ENCODE results near the gene OLFM2. TPM values are rescaled to one million over a fixed set of nuclear protein-coding genes. Genes with fewer than 3 reads are reported as not detected.

The OLFM2 gene
- polyA plus RNA-seq, 6 donors from 2014 or later = not detected

DNA sequence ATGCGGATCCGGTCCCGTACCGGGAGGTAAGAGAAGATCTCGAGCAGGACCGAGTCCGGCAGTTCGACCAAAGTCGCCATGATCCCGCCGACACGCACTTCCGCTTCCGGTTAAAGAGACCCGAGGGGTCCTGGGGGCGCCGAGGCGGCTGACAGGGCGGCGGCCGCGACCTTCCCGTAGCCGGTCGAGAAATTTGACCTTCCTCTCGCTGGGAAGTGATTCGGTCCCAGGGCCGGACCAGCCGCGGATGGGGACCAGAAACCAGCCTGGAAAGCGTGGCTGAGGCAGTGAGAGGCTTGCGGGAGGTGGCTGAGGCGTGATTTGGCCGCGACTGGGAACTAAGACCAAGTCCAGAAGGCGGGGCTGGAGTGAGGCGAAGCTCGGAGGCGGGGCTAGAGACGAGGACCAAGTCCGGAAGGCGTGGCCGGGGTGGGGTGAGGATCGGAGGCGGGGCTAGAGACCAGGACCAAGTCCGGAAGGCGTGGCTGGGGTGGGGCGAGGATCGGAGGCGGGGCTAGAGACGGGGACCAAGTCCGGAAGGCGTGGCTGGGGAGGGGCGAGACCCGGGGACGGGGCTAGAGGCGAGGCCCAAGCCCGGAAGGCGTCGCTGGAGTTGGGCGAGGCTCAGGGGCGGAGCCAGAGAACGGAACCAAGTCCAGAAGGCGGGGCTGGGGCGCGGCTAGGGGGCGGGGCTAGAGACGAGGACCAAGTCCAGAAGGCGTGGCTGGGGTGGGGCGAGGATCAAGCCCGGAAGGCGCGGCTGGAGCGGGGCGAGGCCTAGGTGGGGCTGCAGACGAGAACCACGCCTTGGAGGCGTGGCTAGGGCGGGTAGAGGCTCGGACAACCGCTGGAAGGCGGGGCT lies 117.3 kb downstream of the OLFM2 start, which contains the start of gene FBXL12:
TSS of gene FBXL12 (minus strand) at position 346 of the 862 bp plus-strand sequence. CDS start at position 80, 266 bp downstream.
- Mint-ChIP-seq H3K27ac (peak within 1 kb of the TSS; percentile 88 to 99 (median 94)), H3K4me1 (peaks cover 15 to 39% (median 31%) of the 10 kb centered on the region in 3 donors), H3K9me3 (peaks cover 0 to 17% (median 6%) of the 10 kb centered on the region in 7 donors), H3K36me3 (peaks cover 11 to 19% of the 10 kb centered on the region in 2 donors), H3K4me3 (peak within 1 kb of the TSS; percentile 84 to 97 (median 92)), H3K27me3 (no peaks in the 10 kb centered on the region)
- ATAC-seq (ENCODE audit: low read depth in 2 of 2) (peak; percentile 83 to 85), DNase-seq (peak; percentile 100)

DNA sequence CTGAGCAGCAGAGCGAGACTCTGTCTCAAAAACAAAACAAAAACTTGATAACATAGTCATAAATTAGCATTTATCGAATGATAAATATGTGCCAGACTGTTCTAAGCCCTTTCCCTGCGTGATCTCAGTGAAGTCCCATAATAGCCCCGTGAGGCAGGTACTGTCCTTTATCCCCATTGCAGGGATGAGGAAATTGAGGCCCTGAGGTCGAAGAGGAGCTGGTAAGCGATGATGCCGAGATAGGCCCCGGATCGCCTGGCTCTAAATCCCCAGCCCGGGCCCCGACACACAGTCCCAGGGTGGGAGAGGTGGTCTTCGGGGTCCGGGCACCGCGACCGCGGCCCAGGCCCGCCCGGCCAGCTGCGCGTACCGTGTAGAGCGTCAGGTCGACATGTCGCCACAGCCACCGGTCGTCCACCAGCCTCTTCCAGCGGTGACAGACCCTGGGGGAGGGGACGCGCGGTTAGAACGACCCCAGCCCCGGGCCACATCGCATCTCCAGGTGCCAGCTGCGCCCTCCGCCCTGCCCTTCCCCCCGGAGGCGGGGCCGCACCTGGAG lies 118.1 kb downstream of the OLFM2 start:
- Mint-ChIP-seq H3K9me3 (peaks cover 0 to 19% (median 6%) of the 10 kb centered on the region in 7 donors), H3K27ac (peak overlapping the region; percentile 88 to 99 (median 94)), H3K27me3 (no peaks in the 10 kb centered on the region), H3K36me3 (peaks cover 14 to 23% of the 10 kb centered on the region in 2 donors), H3K4me1 (peaks cover 15 to 39% (median 25%) of the 10 kb centered on the region in 3 donors), H3K4me3 (peak overlapping the region; percentile 84 to 97 (median 92))
- ATAC-seq (ENCODE audit: low read depth in 2 of 2) (no peak), DNase-seq (no peak)

DNA sequence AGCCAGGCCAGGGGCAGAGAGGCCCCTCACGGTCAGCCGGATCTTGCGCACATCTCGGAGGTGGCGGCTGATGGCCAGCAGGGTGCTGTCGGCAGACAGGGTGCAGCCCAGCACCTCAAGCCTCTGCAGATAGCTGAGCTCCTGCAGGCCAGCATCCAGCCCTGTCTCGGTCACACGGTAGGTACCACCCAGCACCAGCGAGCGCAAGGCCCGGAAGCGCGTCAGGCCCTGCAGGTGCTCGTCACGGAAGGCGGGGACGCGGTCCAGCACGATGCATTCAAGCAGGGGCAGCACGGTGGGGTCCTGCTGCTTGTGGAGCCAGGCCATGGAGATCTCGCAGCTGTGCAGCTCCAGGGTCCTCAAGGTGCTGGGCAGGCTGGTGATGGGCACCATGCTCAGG lies 125.2 kb downstream of the OLFM2 start:
- no peak for ATAC-seq (ENCODE audit: low read depth in 2 of 2)
- Mint-ChIP-seq H3K9me3 (peaks cover 0 to 13% (median 5%) of the 10 kb centered on the region in 7 donors), H3K36me3 (peaks cover 10 to 21% of the 10 kb centered on the region in 2 donors), H3K27me3 (no peaks in the 10 kb centered on the region), H3K4me1 (peaks cover 2 to 5% (median 4%) of the 10 kb centered on the region in 3 donors), H3K4me3 (no peak overlapping the region), H3K27ac (no peak overlapping the region)
- DNase-seq = no peak

DNA sequence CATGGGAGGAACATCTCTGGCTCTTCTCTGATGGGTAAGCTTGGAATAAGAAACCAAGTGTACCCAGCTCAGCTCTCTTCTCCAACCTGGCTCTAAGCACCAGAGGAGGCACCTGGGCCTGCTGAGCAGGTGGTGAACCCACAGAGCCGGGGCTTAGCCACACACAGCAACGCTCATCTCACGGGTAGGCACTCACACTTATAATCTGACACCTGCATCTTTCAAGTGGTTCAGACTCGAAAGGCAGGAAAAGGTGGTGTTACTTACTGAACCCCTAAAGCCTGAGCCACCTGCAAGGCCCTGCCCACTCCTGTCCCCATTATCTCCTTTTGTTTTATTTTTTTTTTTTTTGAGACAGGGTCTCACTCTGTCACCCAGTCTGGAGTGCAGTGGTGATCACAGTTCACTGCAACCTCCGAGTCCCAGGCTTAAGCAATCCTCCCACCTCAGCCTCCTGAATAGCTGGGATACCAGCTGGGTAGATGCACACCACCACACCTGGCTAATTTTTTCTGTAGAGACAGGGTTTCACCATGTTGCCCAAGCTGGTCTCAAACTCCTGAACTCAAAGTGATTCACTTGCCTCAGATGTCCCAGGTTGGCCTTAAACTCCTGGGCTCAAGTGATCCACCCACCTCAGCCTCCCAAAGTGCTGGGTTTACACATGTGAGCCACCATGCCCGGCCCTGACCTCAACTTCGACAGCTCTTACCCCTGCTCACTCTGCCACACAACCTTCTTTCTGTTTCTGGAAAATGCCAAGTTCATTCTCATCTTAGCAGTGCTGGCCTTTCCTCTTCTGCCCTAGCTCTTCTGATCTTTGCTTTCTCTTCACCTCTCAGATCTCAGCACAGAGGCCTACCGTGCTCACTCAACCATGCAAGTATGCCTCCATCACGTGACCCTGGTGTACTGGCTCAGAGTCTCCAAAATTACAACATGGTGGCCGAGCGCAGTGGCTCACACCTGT lies 127.2 kb downstream of the OLFM2 start:
- ATAC-seq (ENCODE audit: low read depth in 2 of 2) = no peak
- no peak for DNase-seq
- Mint-ChIP-seq H3K27ac (peak overlapping the region in 3 of 6 donors; percentile 62 to 85 (median 74)), H3K9me3 (peaks cover 0 to 4% (median 0%) of the 10 kb centered on the region in 7 donors), H3K27me3 (no peaks in the 10 kb centered on the region), H3K36me3 (peaks cover 8 to 13% of the 10 kb centered on the region in 2 donors), H3K4me1 (peaks cover 2 to 5% (median 4%) of the 10 kb centered on the region in 3 donors), H3K4me3 (no peak overlapping the region)

DNA sequence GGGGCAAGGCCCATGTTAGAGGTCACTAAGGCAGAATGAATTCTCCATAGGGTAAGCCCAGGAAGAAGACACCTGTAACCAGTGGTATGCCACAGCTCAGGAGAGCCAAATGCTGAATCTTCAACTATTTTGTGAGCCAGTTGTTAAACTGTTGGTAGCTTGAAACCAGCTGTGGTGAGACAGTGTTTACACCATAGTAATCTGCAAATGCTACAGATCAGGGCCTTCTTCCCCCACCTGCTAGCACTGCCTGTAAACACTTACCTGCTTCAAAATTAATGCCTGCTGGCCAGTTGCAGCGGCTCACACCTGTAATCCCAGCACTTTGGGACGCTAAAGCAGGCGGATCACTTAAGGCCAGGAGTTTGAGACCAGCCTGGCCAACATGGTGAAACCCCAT lies 129.5 kb downstream of the OLFM2 start:
- H3K4me1 Mint-ChIP-seq = peaks cover 0 to 5% (median 4%) of the 10 kb centered on the region in 3 donors
- ATAC-seq (ENCODE audit: low read depth in 2 of 2) = no peak
- no peak overlapping the region for H3K4me3 Mint-ChIP-seq
- no peak for DNase-seq
- no peaks in the 10 kb centered on the region for H3K27me3 Mint-ChIP-seq
- no peak overlapping the region for H3K27ac Mint-ChIP-seq
- H3K9me3 Mint-ChIP-seq = no peaks in the 10 kb centered on the region
- peaks cover 4 to 8% of the 10 kb centered on the region in 2 donors for H3K36me3 Mint-ChIP-seq

Other genes starting within 250 kb of the OLFM2 start
- gene ZNF846, start 167.8 kb downstream of the OLFM2 start, polyA plus RNA-seq (ENCODE audit: low read depth in 6 of 6) = 10 to 100 TPM in 1 of 6 donors, 1 to 10 TPM in 4, not detected in 1; 5.2 to 12.0 (median 6.6) TPM
- gene FBXL12, start 117.4 kb downstream of the OLFM2 start, polyA plus RNA-seq (ENCODE audit: low read depth in 6 of 6) = 10 to 100 TPM; 12.6 to 24.7 (median 13.4) TPM
- 100 to 1,000 TPM; 401 to 570 (median 499) TPM for gene UBL5, start 108.6 kb downstream of the OLFM2 start, polyA plus RNA-seq (ENCODE audit: low read depth in 6 of 6)
- gene PIN1, start 101.2 kb downstream of the OLFM2 start, polyA plus RNA-seq (ENCODE audit: low read depth in 6 of 6) = 100 to 1,000 TPM in 1 of 6 donors, 10 to 100 TPM in 5; 59.3 to 102 (median 68.3) TPM
- gene COL5A3, start 74.0 kb upstream of the OLFM2 start, polyA plus RNA-seq (ENCODE audit: low read depth in 6 of 6) = not detected
- not detected for gene RDH8, start 77.0 kb upstream of the OLFM2 start, polyA plus RNA-seq (ENCODE audit: low read depth in 6 of 6)
- gene SHFL, start 149.8 kb upstream of the OLFM2 start, polyA plus RNA-seq (ENCODE audit: low read depth in 6 of 6) = 10 to 100 TPM; 14.7 to 37.0 (median 23.8) TPM
- 1 to 10 TPM in 1 of 6 donors, under 1 TPM in 3, not detected in 2; 0.39 to 1.1 (median 0.65) TPM for gene ANGPTL6, start 166.2 kb upstream of the OLFM2 start, polyA plus RNA-seq (ENCODE audit: low read depth in 6 of 6)
- 10 to 100 TPM in 5 of 6 donors, 1 to 10 TPM in 1; 7.8 to 30.7 (median 15.1) TPM for gene PPAN, start 169.8 kb upstream of the OLFM2 start, polyA plus RNA-seq (ENCODE audit: low read depth in 6 of 6)
- gene P2RY11, start 175.2 kb upstream of the OLFM2 start, polyA plus RNA-seq (ENCODE audit: low read depth in 6 of 6) = 1 to 10 TPM in 3 of 6 donors, under 1 TPM in 3; 0.69 to 1.2 (median 0.92) TPM
- gene EIF3G, start 183.4 kb upstream of the OLFM2 start, polyA plus RNA-seq (ENCODE audit: low read depth in 6 of 6) = 100 to 1,000 TPM; 141 to 177 (median 159) TPM